MM.1S (cell line): ENCODE results near the gene CEP83.
"Not testable (repeated sequence)": the region's sequence is repeated elsewhere in the genome, so short reads cannot be mapped to it uniquely, and the experiment has no call there.

ENCODE experiments used
- DNase-seq: peaks from one replicate; pipeline ENCODE4 v3.0.0-alpha.2; 2015
- H2AFZ ChIP-seq: fragments of 300-600 bp; sonication (generic); 2 replicates; pipeline ENCODE4 v1.6.0; 2016; ENCODE audit warnings: antibody characterized with exemption, low read length
- H3F3A ChIP-seq: fragments of 300-600 bp; sonication (generic); 2 replicates; pipeline ENCODE4 v1.6.1; 2016; ENCODE audit warnings: mild to moderate bottlenecking, antibody characterized with exemption, low read length, moderate library complexity, mixed read lengths; ENCODE audit not compliant: insufficient read depth
- H3K27ac ChIP-seq: fragments of 300-600 bp; sonication (generic); 2 replicates; pipeline ENCODE4 v1.5.1; 2016; ENCODE audit warnings: mild to moderate bottlenecking, low read length
- H3K27me3 ChIP-seq: fragments of 300-600 bp; sonication (generic); replicated peaks from 2 replicates; pipeline ENCODE4 v1.6.0; 2016; ENCODE audit warnings: low read length; ENCODE audit not compliant: insufficient read depth
- H3K36me3 ChIP-seq: fragments of 300-600 bp; sonication (generic); replicated peaks from 2 replicates; pipeline ENCODE4 v1.6.1; 2016; ENCODE audit warnings: mild to moderate bottlenecking, low read length, mixed read lengths; ENCODE audit not compliant: insufficient read depth
- H3K4me1 ChIP-seq: fragments of 300-600 bp; sonication (generic); 2 replicates; pipeline ENCODE4 v1.6.1; 2016; ENCODE audit warnings: low read length, mixed read lengths
- H3K4me2 ChIP-seq: fragments of 300-600 bp; sonication (generic); 2 replicates; pipeline ENCODE4 v1.6.0; 2016; ENCODE audit warnings: low read depth, low read length
- H3K4me3 ChIP-seq: fragments of 300-600 bp; sonication (generic); 2 replicates; pipeline ENCODE4 v1.5.1; 2016; ENCODE audit warnings: low read length, mixed read lengths
- H3K79me2 ChIP-seq: fragments of 300-600 bp; sonication (generic); 2 replicates; pipeline ENCODE4 v1.6.1; 2016; ENCODE audit warnings: mixed run types, low read length, mixed read lengths
- H3K9ac ChIP-seq: fragments of 300-600 bp; sonication (generic); 2 replicates; pipeline ENCODE4 v1.6.1; 2016; ENCODE audit warnings: low read length, mixed read lengths
- H3K9me2 ChIP-seq: fragments of 300-600 bp; sonication (generic); replicated peaks from 2 replicates; pipeline ENCODE4 v1.6.1; 2016; ENCODE audit warnings: mild to moderate bottlenecking, low read length, mixed read lengths; ENCODE audit not compliant: insufficient read depth
- H3K9me3 ChIP-seq: fragments of 300-600 bp; sonication (generic); replicated peaks from 2 replicates; pipeline ENCODE4 v1.6.1; 2016; ENCODE audit warnings: mild to moderate bottlenecking, low read length, mixed read lengths; ENCODE audit not compliant: insufficient read depth
- H4K20me1 ChIP-seq: fragments of 300-600 bp; sonication (generic); 2 replicates; pipeline ENCODE4 v1.6.1; 2016; ENCODE audit warnings: mild to moderate bottlenecking, low read length, moderate library complexity, mixed read lengths; ENCODE audit not compliant: insufficient read depth
- CTCF ChIP-seq: fragments of 300-600 bp; sonication (generic); IDR thresholded peaks from 2 replicates; pipeline ENCODE4 v1.5.1; 2016; ENCODE audit warnings: antibody characterized with exemption, low read length, mixed read lengths
- EZH2 ChIP-seq: fragments of 300-600 bp; sonication (generic); optimal IDR thresholded peaks from 2 replicates; pipeline ENCODE3; 2017; ENCODE audit warnings: low read depth, mild to moderate bottlenecking, antibody characterized with exemption, low read length, mixed read lengths
- EZH2phosphoT487 ChIP-seq: fragments of 300-600 bp; sonication (generic); IDR thresholded peaks from 2 replicates; pipeline ENCODE4 v1.6.1; 2018; ENCODE audit warnings: antibody characterized with exemption, low read length

CEP83 gene

GRCh38 chr12:94426049-94426448 lies 33.6 kb downstream of the CEP83 start:
- no peak overlapping the region for H2AFZ ChIP-seq
- no peak overlapping the region for H3K4me3 ChIP-seq
- H3K36me3 ChIP-seq, result no peaks in the 10 kb centered on the region
- 0 out of 2 replicates have a peak, but pooled peaks cover 5% of the 10 kb centered on the region for H4K20me1 ChIP-seq
- H3K9me2 ChIP-seq, result no peaks in the 10 kb centered on the region
- TF ChIP-seq EZH2 (no peak), CTCF (no peak), EZH2phosphoT487 (no peak)
- H3K27ac ChIP-seq, result no peak overlapping the region
- H3K4me1 ChIP-seq, result no peaks in the 10 kb centered on the region
- no peaks in the 10 kb centered on the region for H3K27me3 ChIP-seq
- no peaks in the 10 kb centered on the region for H3K9me3 ChIP-seq
- no peak for DNase-seq
- no peak overlapping the region for H3K4me2 ChIP-seq
- H3K9ac ChIP-seq, result no peak overlapping the region
- H3F3A ChIP-seq, result no peaks in the 10 kb centered on the region
- peaks cover 45% of the 10 kb centered on the region for H3K79me2 ChIP-seq

GRCh38 chr12:94424830-94425229 lies 34.8 kb downstream of the CEP83 start:
- DNase-seq, H3F3A ChIP-seq, H3K9me2 ChIP-seq, H3K4me3 ChIP-seq, H3K4me2 ChIP-seq, H3K4me1 ChIP-seq, H3K9me3 ChIP-seq, H3K27ac ChIP-seq, H3K9ac ChIP-seq, H3K27me3 ChIP-seq, H2AFZ ChIP-seq, H3K36me3 ChIP-seq, H4K20me1 ChIP-seq: not testable (repeated sequence)
- H3K79me2 ChIP-seq, result peaks cover 33% of the 10 kb centered on the region

- Histone ChIP-seq H2AFZ (no peak overlapping the region), H3K79me2 (peaks cover 9% of the 10 kb centered on the region; the same call in 1 of the 2 replicates), H4K20me1 (no peaks in the 10 kb centered on the region), H3F3A (no peaks in the 10 kb centered on the region), H3K9me3 (no peaks in the 10 kb centered on the region), H3K4me3 (no peak overlapping the region), H3K4me1 (no peaks in the 10 kb centered on the region), H3K9ac (no peak overlapping the region), H3K27ac (no peak overlapping the region), H3K4me2 (no peak overlapping the region), H3K36me3 (no peaks in the 10 kb centered on the region), H3K27me3 (no peaks in the 10 kb centered on the region), H3K9me2 (no peaks in the 10 kb centered on the region)
- no peak for TF ChIP-seq EZH2
- no peak for DNase-seq
Measured at GRCh38 chr12:94421868-94422740, 37.6 kb downstream of the CEP83 start.

GRCh38 chr12:94418517-94418916 lies 41.1 kb downstream of the CEP83 start:
- no peak overlapping the region for H3K9ac ChIP-seq
- H3K9me3 ChIP-seq, result no peaks in the 10 kb centered on the region
- H3K4me3 ChIP-seq, result no peak overlapping the region
- DNase-seq, result no peak
- no peaks in the 10 kb centered on the region for H4K20me1 ChIP-seq
- H3K9me2 ChIP-seq, result no peaks in the 10 kb centered on the region
- H3K27me3 ChIP-seq, result no peaks in the 10 kb centered on the region
- no peak overlapping the region for H3K4me2 ChIP-seq
- 0 out of 2 replicates have a peak, but pooled peaks cover 16% of the 10 kb centered on the region for H3K79me2 ChIP-seq
- H3K27ac ChIP-seq, result no peak overlapping the region
- no peaks in the 10 kb centered on the region; the same call in 1 of the 2 replicates for H3K36me3 ChIP-seq
- TF ChIP-seq EZH2 (no peak), CTCF (no peak), EZH2phosphoT487 (no peak)
- H2AFZ ChIP-seq, result no peak overlapping the region
- H3K4me1 ChIP-seq, result no peaks in the 10 kb centered on the region
- no peaks in the 10 kb centered on the region for H3F3A ChIP-seq
